GM19468 (cell line): ENCODE results near the gene THBS2.
"Not testable (repeated sequence)": the region's sequence is repeated elsewhere in the genome, so short reads cannot be mapped to it uniquely, and the experiment has no call there.

Source experiments
- ATAC-seq: cut with Tn5 transposase; IDR thresholded peaks from one replicate; pipeline ENCODE4 v1.9.1; 2021; ENCODE audit warnings: mild to moderate bottlenecking, moderate library complexity, moderate number of reproducible peaks; ENCODE audit not compliant: unreplicated experiment; ENCODE audit errors: extremely low read depth

The THBS2 gene

DNA sequence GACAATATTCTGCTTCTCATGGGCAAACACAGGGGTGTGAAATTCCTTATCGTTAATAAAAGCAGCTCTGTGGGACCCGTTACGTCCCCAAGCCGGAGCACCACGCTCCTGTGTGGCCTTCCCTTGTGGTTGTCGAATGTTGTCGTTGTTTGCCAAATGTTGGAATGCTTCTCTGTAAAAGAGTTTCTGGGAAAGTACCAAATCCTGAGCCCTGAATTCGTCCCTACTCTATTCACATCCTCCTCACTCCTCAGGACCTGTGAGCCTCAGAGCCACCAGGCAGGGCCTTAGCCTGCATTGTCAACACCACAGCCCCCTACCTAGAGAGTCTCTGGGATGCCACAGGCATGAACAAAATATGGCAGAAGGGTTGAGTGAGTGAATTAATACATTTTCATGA lies 64.0 kb downstream of the THBS2 start:
- ATAC-seq = no peak

DNA sequence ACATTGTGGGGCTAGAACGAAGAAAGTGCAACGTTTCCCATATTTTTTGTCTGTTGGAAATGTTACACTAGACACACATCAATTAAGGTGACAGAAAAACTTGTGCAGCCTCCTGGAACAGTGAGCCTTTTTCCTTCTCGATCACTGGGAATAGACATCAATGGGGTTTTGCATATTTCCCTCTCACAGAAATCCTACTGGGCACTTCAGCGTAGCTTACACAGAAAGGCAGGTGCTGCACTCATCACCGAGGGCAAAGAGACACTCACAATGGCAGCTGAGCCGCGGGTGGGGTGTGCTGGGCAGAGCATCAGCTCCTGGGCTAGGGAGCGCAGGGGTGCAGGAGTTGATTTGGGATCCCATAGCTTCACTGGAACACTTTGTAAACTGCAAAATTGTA lies 64.5 kb downstream of the THBS2 start:
- no peak for ATAC-seq

DNA sequence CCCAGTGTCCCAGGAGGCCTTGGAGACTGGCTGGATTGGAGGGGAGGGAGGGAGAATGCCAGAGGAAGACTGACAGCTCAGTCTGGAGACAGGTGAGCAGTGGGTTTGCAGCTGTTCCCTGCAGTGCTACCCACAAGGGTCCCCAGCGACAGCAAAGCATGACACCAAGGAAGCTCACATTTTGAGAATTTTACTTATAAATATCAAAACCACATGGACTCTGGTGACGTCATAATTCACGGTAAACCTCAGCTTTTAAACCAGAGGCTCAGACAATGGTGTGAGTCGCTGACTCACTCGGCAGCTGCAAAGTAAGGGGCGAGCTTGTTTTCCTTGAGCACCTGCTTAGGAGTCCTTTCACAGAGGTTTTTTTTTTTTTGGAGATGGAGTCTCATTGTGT lies 65.2 kb downstream of the THBS2 start:
- no peak for ATAC-seq

DNA sequence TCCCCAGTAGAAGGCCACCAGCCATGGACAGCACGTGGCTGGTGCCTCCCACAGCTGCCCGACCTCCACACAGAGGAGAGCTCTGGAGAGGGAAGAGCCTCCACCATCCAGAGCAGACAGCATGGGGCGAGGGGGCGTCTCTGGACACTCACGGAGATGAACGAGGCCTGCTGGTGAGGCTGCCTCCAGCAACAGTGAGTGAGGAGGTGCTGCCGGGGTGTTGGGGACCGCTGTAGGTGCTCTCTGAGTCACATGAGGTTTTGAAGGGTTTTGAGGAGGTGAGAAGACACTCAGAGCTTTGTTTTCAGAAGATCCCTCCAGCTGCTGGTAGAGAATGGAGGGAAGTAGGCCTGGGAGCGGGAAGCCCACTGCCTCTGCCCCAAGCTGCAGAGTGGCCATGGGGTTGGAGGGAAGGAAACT lies 65.6 kb downstream of the THBS2 start:
- no peak for ATAC-seq

DNA sequence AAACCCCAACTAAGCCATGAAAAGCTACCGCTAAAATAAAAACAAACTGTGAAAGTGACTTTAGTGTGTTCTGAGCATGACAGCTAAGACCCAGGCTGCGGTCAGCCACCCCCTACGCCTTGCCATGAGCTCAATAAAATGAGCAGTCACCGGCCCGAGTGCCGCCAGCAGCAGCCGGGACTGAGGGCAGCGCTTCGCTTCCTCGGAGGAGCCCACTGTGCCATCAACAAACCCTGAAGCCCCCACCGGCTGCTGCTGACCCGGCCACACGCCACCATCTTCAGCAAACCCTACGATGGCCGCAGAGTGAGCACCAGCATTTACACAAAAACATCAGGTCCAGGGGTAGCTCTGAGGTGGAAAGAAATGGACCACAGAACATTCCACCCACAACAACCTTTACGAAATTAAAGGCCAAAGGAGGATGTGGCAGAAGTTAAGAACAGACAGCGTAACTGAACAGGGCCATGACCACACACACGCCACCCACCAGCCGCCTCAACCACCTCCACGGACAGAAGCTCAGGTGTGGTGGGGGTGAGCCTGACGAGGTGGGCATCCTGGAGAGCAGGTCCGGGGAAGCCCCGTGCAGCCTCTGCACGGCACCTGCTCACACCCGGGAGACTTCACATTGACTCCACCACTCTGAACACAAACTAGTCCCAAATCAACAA lies 67.0 kb downstream of the THBS2 start:
- no peak for ATAC-seq

DNA sequence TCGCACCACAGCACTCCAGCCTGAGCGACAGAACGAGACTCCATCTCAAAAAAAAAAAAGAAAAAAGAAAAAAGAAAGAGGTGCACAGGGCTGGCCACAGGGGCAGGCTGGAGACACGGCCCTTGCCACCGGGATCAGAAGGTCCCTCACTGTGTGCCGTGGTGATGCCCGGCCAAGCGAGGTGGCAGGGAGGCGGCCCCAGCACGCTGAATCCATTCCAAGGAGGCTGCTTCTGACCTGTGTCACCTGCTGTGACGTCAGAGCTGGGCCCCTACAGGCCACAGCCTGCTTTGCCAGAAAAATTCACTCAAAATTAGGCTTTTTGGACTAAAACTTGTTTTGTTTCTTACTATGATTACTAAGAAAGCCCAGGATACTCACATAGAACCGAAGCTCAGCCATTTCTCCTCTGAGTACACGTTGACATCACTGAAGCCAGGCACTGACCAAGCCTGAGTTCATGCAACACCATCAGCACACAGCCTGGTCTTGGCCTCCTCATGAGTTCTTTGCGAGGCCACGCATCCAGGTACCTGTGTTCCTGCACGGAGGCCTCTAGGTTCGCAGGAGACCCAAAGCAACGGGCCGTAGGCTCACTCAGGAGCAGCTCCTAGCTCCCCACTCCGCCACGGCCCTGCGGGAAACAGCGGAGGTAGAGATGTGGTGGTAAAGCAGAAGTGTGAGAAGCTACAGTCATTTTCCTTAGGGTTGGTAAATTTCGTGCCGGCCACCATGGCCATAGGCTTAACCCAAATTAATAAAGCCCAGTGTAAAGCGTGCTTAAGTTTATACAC lies 67.8 kb downstream of the THBS2 start:
- ATAC-seq = no peak

DNA sequence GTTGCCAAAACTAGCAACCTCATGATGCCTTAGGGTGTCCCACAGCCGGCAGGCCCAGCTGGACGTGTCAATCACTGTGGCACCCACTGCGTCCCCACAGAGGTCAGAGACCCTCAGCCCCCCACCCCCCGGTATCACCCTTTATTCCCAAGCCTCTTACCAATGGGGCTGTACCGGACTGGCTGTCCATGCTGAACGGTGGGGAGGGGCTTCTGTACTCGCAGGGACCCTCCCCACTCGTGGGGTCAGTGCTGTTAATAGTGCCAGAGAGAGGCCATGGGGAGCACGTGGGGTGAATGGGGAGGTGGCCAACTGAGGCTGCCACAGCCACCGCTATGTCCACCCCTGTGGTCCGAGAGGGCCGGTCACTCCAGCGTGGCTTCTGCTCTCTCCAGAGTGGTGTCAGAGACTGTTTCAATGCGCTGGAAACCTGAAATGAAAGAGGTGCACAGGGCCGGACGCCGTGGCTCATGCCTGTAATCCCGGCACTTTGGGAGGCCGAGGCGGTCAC lies 68.6 kb downstream of the THBS2 start:
- no peak for ATAC-seq

DNA sequence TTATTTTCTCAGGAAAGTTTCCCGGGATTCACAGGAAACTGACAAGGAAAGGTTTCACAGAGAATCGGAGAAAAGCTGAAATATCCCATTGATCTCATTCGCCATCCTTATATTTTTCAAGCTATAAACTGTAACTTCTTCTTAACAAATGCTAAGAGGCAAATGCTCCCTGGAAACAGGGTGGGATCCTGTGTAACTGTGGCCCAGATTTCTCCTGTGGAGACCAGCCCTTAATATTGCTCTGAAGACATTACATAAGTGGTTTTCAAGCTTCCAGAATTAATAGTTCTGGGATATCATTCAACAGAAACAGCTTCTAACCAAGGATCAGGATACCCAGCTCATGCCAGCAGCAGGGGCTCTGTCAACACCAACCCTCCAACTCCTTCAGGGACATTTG lies 69.2 kb downstream of the THBS2 start:
- ATAC-seq = no peak

DNA sequence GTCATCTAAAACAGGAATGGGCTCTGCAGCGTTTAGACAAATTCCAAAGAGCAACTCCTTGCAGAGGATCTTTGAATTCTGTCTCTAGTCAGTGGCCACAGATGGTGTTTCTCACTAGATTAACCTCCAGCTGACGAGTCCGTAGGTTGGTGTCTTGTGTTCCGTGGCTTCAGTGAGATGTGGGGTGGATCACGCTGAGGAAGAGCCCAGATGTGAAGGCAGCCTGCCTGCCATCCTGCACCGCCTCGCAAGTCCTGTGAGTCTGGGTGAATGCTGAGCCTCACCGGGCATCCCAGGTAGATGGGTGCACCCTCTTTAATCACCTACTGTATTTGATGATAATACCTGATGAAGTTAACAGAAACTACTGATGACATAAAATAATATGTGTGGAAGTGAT lies 70.4 kb downstream of the THBS2 start:
- no peak for ATAC-seq

DNA sequence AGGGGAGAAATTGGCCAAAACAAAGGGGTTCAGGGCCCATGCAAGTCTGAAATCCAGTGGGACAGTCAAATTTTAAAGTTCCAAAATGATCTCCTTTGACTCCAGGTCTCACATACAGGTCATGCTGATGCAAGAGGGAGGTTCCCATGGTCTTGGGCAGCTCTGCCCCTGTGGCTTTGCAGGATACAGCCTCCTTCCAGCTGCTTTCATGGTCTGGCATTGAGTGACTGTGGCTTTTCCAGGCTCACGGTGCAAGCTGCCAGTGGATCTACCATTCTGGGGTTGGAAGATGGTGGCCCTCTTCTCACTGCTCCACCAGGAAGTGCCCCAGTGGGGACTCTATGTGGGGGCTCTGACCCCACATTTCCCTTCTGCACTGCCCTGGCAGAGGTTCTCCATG lies 73.8 kb downstream of the THBS2 start:
- ATAC-seq = not testable (repeated sequence)

DNA sequence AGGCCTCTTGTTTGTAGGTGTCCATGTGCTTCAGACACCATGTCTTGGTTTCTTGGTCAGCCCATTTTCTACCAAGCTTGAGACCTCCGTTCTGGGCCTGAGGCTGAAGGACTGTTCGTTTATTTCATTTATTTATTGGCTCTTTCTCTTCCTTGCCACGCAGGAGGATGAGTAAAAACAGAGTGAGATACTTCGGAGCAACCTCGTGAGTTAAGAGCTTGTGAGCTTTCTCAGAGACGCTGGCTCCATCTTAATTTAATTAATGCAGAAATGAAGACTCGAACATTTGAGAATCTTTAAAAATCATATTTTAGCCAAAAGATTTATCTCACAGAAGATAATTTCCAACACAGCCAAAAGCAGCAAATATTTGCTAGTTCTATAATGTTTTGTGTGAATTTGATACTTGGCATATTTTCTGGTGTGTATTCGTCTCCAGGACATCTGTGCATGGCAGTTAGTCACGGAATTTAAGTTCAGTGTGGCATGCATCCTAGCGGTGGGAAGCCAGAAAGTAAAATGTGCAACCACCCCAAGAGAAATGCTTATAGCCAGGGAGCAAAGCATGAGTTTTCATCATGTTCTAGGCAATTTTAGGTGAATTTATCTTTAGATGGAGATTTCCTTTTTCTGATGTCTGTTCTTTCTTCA lies 76.0 kb downstream of the THBS2 start:
- no peak for ATAC-seq

DNA sequence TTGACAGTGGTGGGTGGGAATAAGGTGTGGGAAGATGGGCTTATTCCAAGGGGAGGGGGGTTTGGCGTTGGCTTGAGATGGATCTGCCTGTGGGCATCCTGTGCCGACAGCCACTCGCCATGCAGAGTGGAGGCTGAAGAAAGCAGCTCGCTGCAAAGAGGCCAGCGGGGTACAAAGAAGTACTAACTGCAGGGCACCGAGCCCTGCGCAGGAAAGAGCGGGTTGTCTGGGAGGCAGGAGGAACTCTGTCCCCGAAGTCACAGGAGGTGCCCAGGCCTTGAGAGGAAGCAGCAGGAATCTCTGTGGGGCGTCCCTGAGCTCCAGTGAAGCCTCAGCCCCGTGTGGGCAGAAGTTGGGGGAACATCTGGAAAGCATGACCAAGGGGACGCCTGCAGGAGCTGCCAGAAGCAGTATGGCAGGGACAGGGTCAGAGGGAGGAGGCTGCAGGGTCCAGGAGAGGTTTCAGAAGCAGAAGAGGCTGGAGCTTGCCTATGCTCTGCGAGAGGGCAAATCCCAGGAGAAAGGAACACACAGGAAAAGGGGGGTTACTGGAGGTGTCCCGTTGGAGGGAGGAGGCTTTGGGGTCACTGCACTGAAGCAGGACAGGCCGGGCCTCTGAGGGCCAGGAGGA lies 77.2 kb downstream of the THBS2 start:
- ATAC-seq = no peak

DNA sequence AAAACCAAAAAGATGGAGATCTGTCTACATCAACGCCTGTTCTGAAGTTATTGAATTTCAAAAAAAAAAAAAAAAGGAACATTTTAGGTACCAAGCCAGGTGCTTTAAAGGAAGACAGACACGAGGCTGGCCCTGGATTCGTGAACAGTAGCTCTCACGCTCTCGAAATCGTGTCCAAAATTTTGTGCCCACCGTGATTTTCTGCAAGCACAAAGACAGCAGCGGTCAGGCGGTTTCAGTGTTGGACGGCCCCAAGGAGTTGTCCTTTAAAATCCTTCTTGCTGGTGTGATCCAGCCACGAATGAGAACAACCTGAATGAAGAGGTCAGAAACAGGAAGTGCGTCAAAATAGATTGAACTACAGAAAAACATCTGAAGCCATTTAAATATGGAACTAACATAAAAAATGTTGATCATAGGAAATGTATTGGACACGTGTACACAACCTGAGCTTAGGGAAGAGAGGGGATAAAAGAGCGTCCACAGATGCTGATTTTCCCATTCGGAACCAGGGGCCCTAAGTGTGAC lies 78.2 kb downstream of the THBS2 start:
- ATAC-seq = no peak

DNA sequence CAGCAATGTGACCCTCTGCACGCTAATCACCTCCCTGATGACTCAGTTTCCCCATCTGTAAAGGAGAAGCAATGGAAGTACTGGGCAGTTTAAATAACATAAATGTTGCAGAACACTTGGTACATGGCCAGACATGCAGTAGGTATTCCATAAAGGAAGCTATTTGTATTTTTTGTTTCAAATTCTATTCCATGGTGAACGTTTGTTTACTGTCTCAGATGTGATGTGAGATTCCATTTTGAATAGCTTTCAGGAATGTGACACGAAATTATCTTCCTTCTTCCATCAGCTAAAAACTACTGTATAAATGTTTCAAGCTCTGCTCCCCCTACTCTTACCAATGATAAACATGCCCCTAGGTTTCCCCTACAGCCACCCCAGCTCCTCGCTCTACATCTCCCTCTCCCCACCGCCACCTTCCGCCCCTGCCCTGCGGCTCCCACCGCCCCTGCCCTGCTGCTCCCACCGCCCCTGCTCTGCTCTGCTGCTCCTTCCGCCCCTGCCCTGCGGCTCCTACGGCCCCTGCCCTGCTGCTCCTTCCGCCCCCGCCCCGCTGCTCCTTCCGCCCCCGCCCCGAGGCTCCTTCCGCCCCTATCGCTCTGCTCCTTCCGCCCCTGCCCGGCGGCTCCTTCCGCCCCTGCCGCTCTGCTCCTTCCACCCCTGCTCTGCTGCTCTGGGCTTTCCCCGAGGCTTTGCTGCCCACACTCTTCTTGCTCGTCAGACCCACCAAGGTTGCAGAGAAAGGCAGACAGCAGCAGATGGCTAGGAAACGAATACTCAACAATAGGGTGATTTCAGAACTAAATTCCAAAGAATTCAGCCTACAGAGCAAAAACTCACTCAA lies 78.9 kb downstream of the THBS2 start:
- no peak for ATAC-seq

DNA sequence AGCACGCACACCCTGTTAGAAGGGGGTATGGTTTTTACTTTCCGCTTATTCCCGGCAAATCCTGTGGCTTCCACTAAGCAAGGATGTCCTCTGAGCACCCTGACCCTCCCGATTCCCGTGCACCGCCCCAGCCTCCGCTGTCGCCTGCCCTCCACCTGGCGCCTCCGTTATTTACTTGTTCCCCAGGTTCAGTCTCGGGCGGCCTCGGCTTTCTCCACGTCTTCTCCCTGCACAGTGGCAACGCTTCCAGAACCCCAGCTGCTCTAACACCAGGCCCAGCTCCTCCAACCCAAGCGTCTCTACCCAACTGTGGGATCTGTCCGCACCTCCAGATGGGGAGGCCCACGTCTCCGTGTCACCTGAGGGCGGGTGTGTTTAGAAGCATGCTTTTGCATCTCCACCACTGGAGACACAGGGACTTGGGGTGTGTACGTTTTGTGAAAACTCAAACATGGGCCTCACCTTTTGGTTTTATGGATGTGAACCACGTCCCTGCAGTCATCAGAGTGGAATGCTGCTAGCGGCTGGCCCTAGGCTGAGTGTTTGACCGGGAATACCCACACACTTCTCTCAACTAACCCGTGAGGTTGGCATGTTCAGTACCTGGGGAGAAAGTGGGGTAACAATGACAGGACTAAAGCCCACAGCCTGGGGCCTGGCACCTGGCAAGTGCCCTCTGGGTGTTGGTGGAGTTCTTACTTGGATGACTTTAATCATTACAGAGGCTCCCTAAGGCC lies 79.9 kb downstream of the THBS2 start:
- no peak for ATAC-seq

DNA sequence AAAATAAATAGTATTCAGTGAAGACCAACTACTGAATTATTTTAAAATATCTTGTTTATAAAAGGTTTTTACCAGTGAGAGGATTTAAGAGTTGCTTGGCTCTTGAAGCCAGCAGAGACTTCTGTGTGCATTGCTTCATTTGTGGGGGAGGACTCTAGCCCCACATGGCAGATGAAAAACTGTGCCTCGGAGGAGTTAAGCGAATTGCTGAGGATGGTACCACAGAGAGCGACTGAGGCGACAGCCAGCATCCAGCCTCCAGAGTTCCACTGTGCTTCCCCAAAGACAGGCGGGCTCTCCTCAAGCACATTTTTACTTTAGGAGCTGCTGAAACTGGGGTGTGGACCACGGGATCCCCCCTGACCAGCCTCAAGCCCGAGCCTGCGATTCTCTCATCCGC lies 80.7 kb downstream of the THBS2 start:
- no peak for ATAC-seq

DNA sequence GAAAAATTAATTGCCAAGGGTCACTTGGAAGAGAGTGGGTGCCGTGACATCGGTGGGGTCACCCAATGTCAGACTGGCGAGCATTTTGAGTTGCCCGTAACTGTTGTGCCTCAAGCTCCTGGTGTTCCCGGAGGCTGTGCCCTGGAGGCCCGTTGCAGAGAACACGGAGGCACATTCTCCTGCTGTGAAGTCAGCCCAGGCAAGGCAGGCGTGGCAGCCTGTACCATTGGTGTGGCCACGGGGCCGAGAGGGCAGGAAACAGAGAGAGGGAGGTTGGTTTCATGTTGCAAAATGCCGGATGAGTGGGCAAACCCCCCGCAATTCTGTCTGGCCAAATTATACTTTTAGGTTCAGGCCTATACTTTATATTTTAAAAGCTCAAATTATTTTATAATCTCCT lies 81.2 kb downstream of the THBS2 start:
- no peak for ATAC-seq

DNA sequence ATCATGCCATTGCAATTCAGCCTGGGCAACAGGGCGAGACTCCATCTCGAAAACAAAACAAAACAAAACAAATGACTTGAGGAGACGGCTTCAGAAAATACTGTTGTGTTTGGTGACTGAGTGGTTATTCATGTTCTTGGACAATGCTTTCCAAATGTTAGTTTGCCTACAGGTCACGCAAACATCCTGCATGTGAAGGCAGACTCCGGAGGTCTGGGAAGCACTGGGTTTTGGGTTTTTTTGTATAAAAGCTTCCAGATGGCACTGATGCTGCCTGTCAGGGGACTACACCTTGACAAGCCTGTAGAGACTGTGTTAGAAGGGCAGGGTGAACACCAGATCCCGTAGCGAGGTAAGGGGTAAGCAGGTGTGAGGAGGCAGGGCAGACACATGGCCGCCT lies 81.7 kb downstream of the THBS2 start:
- no peak for ATAC-seq

DNA sequence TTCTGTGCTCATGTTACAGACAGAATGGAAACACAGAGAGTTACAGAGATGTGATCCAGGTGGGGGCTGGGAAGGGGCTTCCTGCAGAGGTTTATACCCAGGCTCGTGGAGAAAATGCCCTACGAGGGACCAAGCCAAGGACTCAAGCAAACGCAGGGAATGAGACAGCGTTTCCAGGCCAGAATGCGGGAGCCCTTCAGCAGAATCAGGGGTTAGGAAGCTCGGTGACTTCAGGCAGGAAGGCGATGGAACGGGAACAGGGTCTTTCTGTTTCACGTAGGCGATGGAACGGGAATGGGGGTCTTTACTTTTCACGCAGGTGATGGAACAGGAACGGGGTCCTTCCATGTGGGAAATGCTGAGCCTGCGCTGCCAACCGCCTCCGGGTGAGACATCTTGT lies 82.6 kb downstream of the THBS2 start:
- ATAC-seq = no peak
